K562 (cell line): ENCODE results near the gene PTPRM. TPM values are rescaled to one million over a fixed set of nuclear protein-coding genes. Genes with fewer than 3 reads are reported as not detected.

ENCODE experiments used
- ATAC-seq: fragments of 200-7000 bp; cut with Tn5 transposase; 3 replicates; pipeline ENCODE4 v1.9.1; 2020; ENCODE audit warnings: moderate library complexity
- BruUV-seq: library from RNA; stranded (reverse); fragments of 400-500 nt; replicated peaks from 2 replicates; lab custom pipeline; 2021; lab: Mats Ljungman, UMichigan
- CTCF ChIA-PET: fragments of 300-600 bp; formaldehyde crosslinking; extraction: SDS; loops from one replicate; lab custom pipeline; 2021; ENCODE audit warnings: low intra/inter-chr PET ratio; lab: Yijun Ruan, JAX
- POLR2A ChIA-PET: fragments of 300-600, 350-650 bp; sonication (Branson Sonifier 250); formaldehyde crosslinking; extraction: SDS; loops from one replicate; lab custom pipeline; 2021; ENCODE audit warnings: antibody characterized with exemption, inconsistent platforms; lab: Yijun Ruan, JAX
- DNase-seq, 4 experiments: peaks; one replicate each; pipeline versions ENCODE4 v3.0.0 to v3.0.0-alpha.2; 2011 to 2018; ENCODE audit warnings: low spot score in 3 of 4, mixed read lengths in 3 of 4; ENCODE audit errors: extremely low read depth in 1 of 4
- FAIRE-seq: peaks from 2 replicates; lab custom pipeline; 2011; peaks lifted over from hg19 to GRCh38; lab: Jason Lieb, UNC
- H2AFZ ChIP-seq: 2 replicates; pipeline ENCODE4 v1.6.0; 2011; ENCODE audit warnings: low read depth, low read length, control low read depth, inconsistent platforms
- H3K27ac ChIP-seq: fragments of 200-600 bp; 3 replicates; pipeline ENCODE4 v1.8.0; 2011; ENCODE audit warnings: low read depth, mild to moderate bottlenecking, control low read depth, inconsistent platforms, low read length, moderate library complexity, mixed read lengths; ENCODE audit errors: extremely low read depth
- H3K27me3 ChIP-seq, 2 experiments: fragments of 300-600 bp in 1 of 2; 2 replicates in 1 of 2; 3 replicates in 1 of 2; pipeline versions ENCODE4 v1.6.0 to v1.8.0; 2011; ENCODE audit warnings: inconsistent platforms in 2 of 2, low read length in 2 of 2, mild to moderate bottlenecking in 1 of 2, mixed read lengths in 1 of 2, moderate library complexity in 1 of 2; ENCODE audit not compliant: control insufficient read depth in 2 of 2, insufficient read depth in 2 of 2
- H3K36me3 ChIP-seq: fragments of 300-600 bp; 3 replicates; pipeline ENCODE4 v1.8.0; 2011; ENCODE audit warnings: mild to moderate bottlenecking, low read length, inconsistent platforms; ENCODE audit not compliant: control insufficient read depth, insufficient read depth
- H3K4me1 ChIP-seq, 2 experiments: fragments of 200-600 bp in 1 of 2; replicated peaks in 1 of 2; 2 replicates in 1 of 2; 3 replicates in 1 of 2; pipeline versions ENCODE4 v1.5.1 to v1.8.0; 2011; ENCODE audit warnings: inconsistent platforms in 2 of 2, low read length in 2 of 2, mild to moderate bottlenecking in 1 of 2, mixed read lengths in 1 of 2, moderate library complexity in 1 of 2; ENCODE audit not compliant: control insufficient read depth in 2 of 2, insufficient read depth in 2 of 2
- H3K4me2 ChIP-seq: 2 replicates; pipeline ENCODE4 v1.6.1; 2011; ENCODE audit warnings: low read length, control low read depth, inconsistent platforms, mixed read lengths; ENCODE audit not compliant: insufficient read depth
- H3K4me3 ChIP-seq: fragments of 200-600 bp; sonication (generic), shearing (Covaris generic); 2 replicates; pipeline ENCODE4 v1.5.1; 2016; ENCODE audit warnings: control low read depth, inconsistent platforms
- H3K79me2 ChIP-seq: fragments of 200-600 bp; 3 replicates; pipeline ENCODE4 v1.8.0; 2011; ENCODE audit warnings: low read length, inconsistent platforms; ENCODE audit not compliant: control insufficient read depth, insufficient read depth
- H3K9ac ChIP-seq, 2 experiments: 2 replicates each; pipeline versions ENCODE4 v1.6.0 to v1.6.1; 2011; ENCODE audit warnings: low read depth in 2 of 2, low read length in 2 of 2, control low read depth in 1 of 2, inconsistent platforms in 1 of 2, mild to moderate bottlenecking in 1 of 2, mixed read lengths in 1 of 2; ENCODE audit not compliant: insufficient read depth in 1 of 2
- H3K9me1 ChIP-seq: one replicate; pipeline ENCODE4 v1.6.0; 2011; ENCODE audit warnings: inconsistent platforms, mild to moderate bottlenecking, low read length, moderate library complexity; ENCODE audit not compliant: control insufficient read depth, insufficient read depth
- H3K9me3 ChIP-seq: replicated peaks from 2 replicates; pipeline ENCODE4 v1.5.1; 2011; ENCODE audit warnings: low read depth, low read length, inconsistent platforms; ENCODE audit not compliant: control insufficient read depth, insufficient read depth
- H4K20me1 ChIP-seq: replicated peaks from 2 replicates; pipeline ENCODE4 v1.6.1; 2011; ENCODE audit warnings: low read length, inconsistent platforms, mixed read lengths; ENCODE audit not compliant: control insufficient read depth, insufficient read depth
- BCOR ChIP-seq: fragments of 450-650 bp; IDR thresholded peaks from 2 replicates; pipeline ENCODE4 v1.6.1; 2016
- CEBPZ ChIP-seq: fragments of 150-350 bp; IDR thresholded peaks from 2 replicates; pipeline ENCODE4 v1.6.1; 2014; ENCODE audit warnings: low read depth, mild to moderate bottlenecking, low read length, borderline replicate concordance
- CHD1 ChIP-seq: fragments of 200-600 bp; sonication (generic); IDR thresholded peaks from one replicate; pipeline ENCODE4 v1.6.1; 2012; ENCODE audit warnings: mild to moderate bottlenecking, moderate library complexity, low read length, inconsistent platforms
- DNMT1 ChIP-seq: fragments of 450-650 bp; IDR thresholded peaks from 2 replicates; pipeline ENCODE4 v1.6.1; 2016; ENCODE audit warnings: antibody characterized with exemption, mild to moderate bottlenecking
- FOXA1 ChIP-seq: fragments of 450-650 bp; IDR thresholded peaks from 2 replicates; pipeline ENCODE4 v1.6.1; 2016; ENCODE audit warnings: mild to moderate bottlenecking, borderline replicate concordance
- MBD2 ChIP-seq: sonication (generic); IDR thresholded peaks from 2 replicates; pipeline ENCODE4 v1.6.1; 2016; ENCODE audit warnings: low read depth, borderline replicate concordance
- NUFIP1 ChIP-seq: fragments of 450-650 bp; IDR thresholded peaks from 2 replicates; pipeline ENCODE4 v1.6.1; 2018; ENCODE audit not compliant: partially characterized antibody
- POLR2A ChIP-seq: fragments of 450-650 bp; conservative IDR thresholded peaks from 2 replicates; pipeline ENCODE4 v1.6.1; 2016
- RAD21 ChIP-seq, 2 experiments: fragments of 250-450 bp in 1 of 2; fragments of 450-650 bp in 1 of 2; sonication (Bioruptor Pico) in 1 of 2; formaldehyde crosslinking in 1 of 2; IDR thresholded peaks in 1 of 2; conservative IDR thresholded peaks in 1 of 2; 2 replicates each; pipeline versions ENCODE4 v1.4.0 to v1.8.0; 2020 to 2022; ENCODE audit warnings: mild to moderate bottlenecking in 2 of 2, moderate library complexity in 1 of 2
- RNF219 ChIP-seq: fragments of 250-450 bp; sonication (Bioruptor Pico); IDR thresholded peaks from 2 replicates; pipeline ENCODE4 v1.5.0; 2022; ENCODE audit warnings: mild to moderate bottlenecking
- SAFB2 ChIP-seq: fragments of 200-400 bp; formaldehyde crosslinking; IDR thresholded peaks from 2 replicates; pipeline ENCODE4 v1.6.1; 2018; ENCODE audit warnings: borderline replicate concordance, low read length, low read depth, moderate library complexity; ENCODE audit not compliant: severe bottlenecking
- SMARCA4 ChIP-seq: fragments of 450-650 bp; IDR thresholded peaks from 2 replicates; pipeline ENCODE4 v1.6.1; 2016
- YY1 ChIP-seq, 3 experiments: IDR thresholded peaks; 2 replicates each; pipeline ENCODE4 v1.6.1; 2011; ENCODE audit warnings: low read length in 2 of 3, mild to moderate bottlenecking in 2 of 3, moderate library complexity in 2 of 3, borderline replicate concordance in 1 of 3, control low read depth in 1 of 3, low read depth in 1 of 3; ENCODE audit not compliant: insufficient read depth in 3 of 3, insufficient replicate concordance in 2 of 3, control insufficient read depth in 1 of 3, insufficient read length in 1 of 3; ENCODE audit errors: extremely low read depth in 1 of 3
- ZNF165 ChIP-seq: fragments of 250-450 bp; sonication (Bioruptor Pico); IDR thresholded peaks from 2 replicates; pipeline ENCODE4 v1.4.0; 2020; ENCODE audit warnings: borderline replicate concordance
- ZNF347 ChIP-seq: fragments of 450-650 bp; formaldehyde crosslinking; IDR thresholded peaks from 2 replicates; pipeline ENCODE4 v1.4.0; 2020; ENCODE audit warnings: low read depth, mild to moderate bottlenecking, moderate library complexity
- WGBS: fragments of 100-300 bp; shearing (Covaris generic); methylation state at CpG from one replicate; pipeline ENCODE4 v1.1.6; 2016; ENCODE audit warnings: low coverage, mixed read lengths; ENCODE audit not compliant: insufficient coverage; ENCODE audit errors: missing lambda C conversion rate; 5-methylcytosine and 5-hydroxymethylcytosine counted together
- in situ Hi-C: fragments of 300-500 bp; cut with MboI; formaldehyde crosslinking; loops from 4 replicates; pipeline ENCODE4 v1.15.0; 2018; ENCODE audit warnings: inconsistent platforms, mixed read lengths
- intact Hi-C: fragments of 100-400 bp; cut with micrococcal nuclease; formaldehyde crosslinking; loops from 2 replicates; pipeline ENCODE4 v1.14.2; 2022
- polyA plus RNA-seq, 8 experiments: library from polyadenylated mRNA; depleted of rRNA in 4 of 8; stranded (reverse) in 5 of 8; unstranded in 3 of 8; fragments of >200 nt; fragmentation: Nextera tagmentation in 2 of 8; fragmentation: Illumina TruSeq in 1 of 8; extraction: Ambion mirVana in 2 of 8; extraction: Trizol in 1 of 8; gene quantifications; 2 replicates each; pipeline versions ENCODE4 v1.2.1 to v1.2.3, GENCODE V29; 2011 to 2014; ENCODE audit warnings: inconsistent platforms in 1 of 8, missing spikeins in 1 of 8
- total RNA-seq, 7 experiments: library from RNA; depleted of rRNA in 6 of 7; stranded (reverse); fragments of >200 nt in 6 of 7; fragmentation: Illumina TruSeq in 2 of 7; extraction: Trizol in 2 of 7; gene quantifications; 2 replicates each; pipeline versions ENCODE4 v1.2.1 to v1.2.3, GENCODE V29; 2011 to 2021; ENCODE audit warnings: low replicate concordance in 1 of 7

The PTPRM gene
- total and polyA plus RNA-seq, 9 of the 15 experiments (the other 6 are each of a cell fraction or from before 2014, with no cell fraction given) = 0.03 to 0.16 (median 0.08) TPM; not detected in 3

GRCh38 chr18:7779211-7779610 is 212.1 kb downstream of the PTPRM start:
- no peaks in the 10 kb centered on the region for H3K79me2 ChIP-seq
- no peaks in the 10 kb centered on the region for H3K9me3 ChIP-seq
- POLR2A ChIA-PET = no interaction called here
- TF ChIP-seq SMARCA4 (no peak), CEBPZ (no peak), ZNF165 (CRISPR knock-in tag) (no peak), YY1 (IDR thresholded peaks at IDR 0.05; ENCODE audit: borderline replicate concordance in 1 of 3, control insufficient read depth in 1 of 3, extremely low read depth in 1 of 3, insufficient read depth in 3 of 3, insufficient read length in 1 of 3, insufficient replicate concordance in 2 of 3, low read depth in 1 of 3, low read length in 2 of 3) (no peak), NUFIP1 (no peak), MBD2 (no peak), RNF219 (CRISPR knock-in tag) (no peak), ZNF347 (CRISPR knock-in tag) (no peak), BCOR (no peak), RAD21 (CRISPR knock-in tag; conservative IDR thresholded peaks at IDR 0.05 in 1 of 2, IDR thresholded peaks at IDR 0.05 in 1 of 2) (no peak), CHD1 (no peak), POLR2A (no peak), FOXA1 (no peak), DNMT1 (no peak), SAFB2 (no peak)
- TF ChIP-seq, all 486 proteins: peak for 0
- Histone ChIP-seq H3K9me1 (no peaks in the 10 kb centered on the region), H3K36me3 (no peaks in the 10 kb centered on the region), H3K27ac (no peak overlapping the region), H3K9ac (no peak overlapping the region), H3K27me3 (no peaks in the 10 kb centered on the region), H3K4me2 (no peak overlapping the region), H4K20me1 (no peaks in the 10 kb centered on the region), H3K4me3 (no peak overlapping the region), H2AFZ (no peak overlapping the region), H3K4me1 (no peaks in the 10 kb centered on the region)
- BruUV-seq = no TSS peak
- in situ Hi-C loops (no loop called here), intact Hi-C loops (no loop called here)
- DNase-seq (no peak), ATAC-seq (no peak), FAIRE-seq (no peak)
- CTCF ChIA-PET = no interaction called here
- 0% methylated on average over 3 of the region's 3 CpGs for whole genome bisulfite sequencing
